Subcutaneous adipose tissue (tissue), 4 donors: ENCODE results near the gene GRAMD4. TPM values are rescaled to one million over a fixed set of nuclear protein-coding genes. Genes with fewer than 3 reads are reported as not detected.

Experiments
- total RNA-seq, 4 donors: library from RNA; depleted of rRNA; stranded (reverse); fragments of >200 nt; gene quantifications; one replicate each; pipeline ENCODE4 v1.1.0, GENCODE V29; 2016
- TF ChIP-seq, protein P1 (sequence below): fragments of 450-650 bp; IDR thresholded peaks from one replicate; pipeline ENCODE4 v1.5.1; 2016; ENCODE audit warnings: low read depth, mild to moderate bottlenecking, control low read depth, antibody characterized with exemption, moderate library complexity

GRAMD4 gene
- total RNA-seq: 10 to 100 TPM in 3 of 4 donors, 1 to 10 TPM in 1; 9.9 to 39.4 (median 23.0) TPM

GRCh38 chr22:46619830-46620501 is at the start of gene GRAMD4:
TSS of gene GRAMD4 (plus strand) at chr22:46620386. CDS start at chr22:46626800, 6,414 bp downstream.
- TF ChIP-seq, protein P1, sequence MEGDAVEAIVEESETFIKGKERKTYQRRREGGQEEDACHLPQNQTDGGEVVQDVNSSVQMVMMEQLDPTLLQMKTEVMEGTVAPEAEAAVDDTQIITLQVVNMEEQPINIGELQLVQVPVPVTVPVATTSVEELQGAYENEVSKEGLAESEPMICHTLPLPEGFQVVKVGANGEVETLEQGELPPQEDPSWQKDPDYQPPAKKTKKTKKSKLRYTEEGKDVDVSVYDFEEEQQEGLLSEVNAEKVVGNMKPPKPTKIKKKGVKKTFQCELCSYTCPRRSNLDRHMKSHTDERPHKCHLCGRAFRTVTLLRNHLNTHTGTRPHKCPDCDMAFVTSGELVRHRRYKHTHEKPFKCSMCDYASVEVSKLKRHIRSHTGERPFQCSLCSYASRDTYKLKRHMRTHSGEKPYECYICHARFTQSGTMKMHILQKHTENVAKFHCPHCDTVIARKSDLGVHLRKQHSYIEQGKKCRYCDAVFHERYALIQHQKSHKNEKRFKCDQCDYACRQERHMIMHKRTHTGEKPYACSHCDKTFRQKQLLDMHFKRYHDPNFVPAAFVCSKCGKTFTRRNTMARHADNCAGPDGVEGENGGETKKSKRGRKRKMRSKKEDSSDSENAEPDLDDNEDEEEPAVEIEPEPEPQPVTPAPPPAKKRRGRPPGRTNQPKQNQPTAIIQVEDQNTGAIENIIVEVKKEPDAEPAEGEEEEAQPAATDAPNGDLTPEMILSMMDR: no peak

DNA sequence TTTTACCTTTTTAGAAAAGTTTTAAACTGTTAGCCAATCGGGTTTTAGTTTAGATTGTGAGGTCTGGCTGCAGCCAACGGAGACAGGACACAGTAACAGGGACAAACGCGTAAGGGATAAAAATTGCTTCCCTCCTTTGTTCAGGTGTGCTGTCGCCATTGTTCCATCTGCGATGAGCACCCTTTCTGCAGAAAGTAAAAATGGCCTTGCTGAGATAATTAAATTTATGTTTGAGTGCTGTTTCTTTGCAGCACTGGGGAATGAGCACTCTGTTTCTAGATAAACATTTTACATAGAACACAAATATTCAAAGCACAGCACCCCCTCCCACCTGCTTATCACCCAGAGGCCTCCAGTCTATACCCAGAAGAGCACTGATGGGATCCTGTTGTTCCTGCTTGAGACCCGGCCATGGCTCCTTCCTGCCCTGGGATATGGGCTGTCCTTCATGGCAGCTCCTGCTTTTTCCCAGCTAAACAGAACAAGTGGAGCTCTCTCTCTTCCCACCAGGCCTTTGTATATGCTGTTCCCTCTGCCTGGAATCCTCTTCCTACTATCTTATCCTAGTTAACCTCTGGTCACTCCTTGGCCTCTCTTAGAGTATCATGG is 48.4 kb upstream of the GRAMD4 start:
- TF ChIP-seq, protein P1: no peak

DNA sequence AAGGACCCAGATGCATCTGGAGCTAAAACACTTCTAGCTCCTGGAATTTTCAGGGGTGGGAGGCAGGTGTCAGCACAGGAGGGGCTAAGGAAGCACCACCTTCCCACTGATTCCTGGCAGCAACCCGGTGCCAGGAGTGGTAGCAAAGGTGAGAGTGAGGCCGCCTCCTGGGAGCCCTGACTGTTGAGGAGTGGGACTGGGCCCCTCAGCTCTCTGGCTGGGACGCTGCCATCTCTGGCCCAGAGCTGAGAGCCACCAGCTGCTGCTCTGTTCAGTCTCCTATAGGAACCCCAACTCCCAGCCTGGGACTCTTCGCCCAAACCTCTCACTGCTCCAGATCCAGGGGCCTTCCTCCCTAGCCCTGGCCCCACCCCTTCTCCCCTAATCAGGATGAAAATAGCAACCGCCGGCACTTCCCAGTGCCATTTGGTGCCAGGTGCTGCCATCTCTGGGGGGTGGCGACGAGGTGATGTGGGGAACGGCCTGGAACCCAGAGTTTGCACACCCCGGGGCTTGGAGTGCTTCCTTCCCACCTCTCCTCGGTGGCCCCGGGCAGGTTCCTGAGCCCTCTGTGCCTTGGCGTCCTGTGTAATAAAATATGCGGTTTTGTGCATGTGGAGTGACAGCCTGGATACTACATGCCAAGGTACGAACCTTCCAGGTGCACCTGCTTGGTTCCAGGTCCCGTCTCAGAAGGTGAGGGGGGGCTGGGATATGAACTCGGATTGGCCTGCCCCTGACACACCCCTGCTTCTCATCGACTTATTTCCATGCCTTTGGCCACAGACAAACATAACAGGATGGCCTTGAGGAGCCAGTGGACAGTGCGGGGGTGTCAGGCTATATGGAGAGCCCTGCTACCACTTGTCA is 47.0 kb upstream of the GRAMD4 start:
- TF ChIP-seq, protein P1: no peak

DNA sequence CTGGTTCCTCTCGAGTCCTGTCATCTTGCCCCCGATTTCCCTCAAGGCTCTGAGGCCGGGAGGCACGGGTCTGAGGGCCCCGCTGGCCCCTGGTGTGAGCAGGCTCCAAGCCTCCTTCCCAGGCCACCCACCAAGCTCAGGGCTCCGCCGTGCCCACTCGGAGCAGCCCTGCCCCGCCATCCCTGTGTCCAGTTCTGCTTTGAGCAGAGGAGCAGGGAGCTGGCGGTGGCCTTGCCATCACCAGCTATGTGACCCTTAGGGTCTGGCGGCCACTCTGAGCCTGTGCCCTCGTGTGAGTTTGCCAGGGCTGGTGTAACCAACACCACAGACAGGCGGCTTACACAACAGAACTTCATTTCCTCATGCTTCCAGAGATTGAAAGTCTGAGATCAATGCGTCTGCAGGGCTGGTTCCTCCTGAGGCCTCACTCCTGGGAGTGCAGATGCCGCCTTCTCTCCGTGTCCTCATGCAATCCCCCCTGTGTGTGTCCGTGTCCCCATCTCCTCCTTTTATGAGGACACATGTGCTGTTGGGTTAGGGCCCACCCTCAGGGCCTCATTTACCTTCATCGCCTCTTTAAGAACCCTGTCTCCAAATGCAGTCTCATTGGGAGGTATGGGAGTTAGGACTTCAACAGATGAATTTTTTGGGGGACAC is 46.3 kb upstream of the GRAMD4 start:
- TF ChIP-seq, protein P1: no peak

DNA sequence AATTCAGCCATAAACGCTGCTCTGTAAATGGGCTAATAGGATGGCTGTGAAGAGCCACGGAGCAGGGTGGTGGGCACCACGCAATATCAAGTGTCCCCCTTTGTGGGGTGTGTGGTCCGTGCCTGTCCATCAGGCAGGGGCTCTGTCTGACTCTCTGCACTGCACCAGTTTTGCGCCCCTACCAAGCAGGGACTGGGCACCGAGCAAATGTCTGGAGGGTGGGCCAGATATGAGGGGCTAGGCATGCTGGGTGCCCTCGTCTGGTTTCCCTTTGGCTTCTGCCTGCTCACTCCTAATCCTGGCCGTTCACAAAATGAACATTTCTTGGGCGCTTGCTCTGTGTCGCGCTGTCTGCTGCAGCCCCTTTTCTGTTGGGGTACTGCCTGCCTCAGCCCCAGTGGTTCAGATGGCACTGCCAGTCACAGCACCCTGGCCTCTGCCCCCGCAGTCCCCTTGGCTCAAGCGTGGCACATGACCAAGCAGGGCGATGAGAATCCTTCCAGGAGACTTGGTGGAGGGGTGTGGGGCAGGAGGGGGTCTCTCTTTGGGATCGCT is 45.7 kb upstream of the GRAMD4 start:
- TF ChIP-seq, protein P1: no peak

- TF ChIP-seq, protein P1: no peak
These were observed 44.9 kb upstream of the GRAMD4 start for GRCh38 chr22:46574993-46575910.
